ENCODE data around the gene TTYH1.

- TF ChIP-seq RAD51 (IDR thresholded peaks at IDR 0.05; ENCODE audit: borderline replicate concordance, low read depth), result no peak
- TF ChIP-seq CREB1 (IDR thresholded peaks at IDR 0.05), result no peak
- TF ChIP-seq CREB1 (CRISPR knock-in tag; IDR thresholded peaks at IDR 0.05), result no peak
- TF ChIP-seq MBD1 (CRISPR knock-in tag; IDR thresholded peaks at IDR 0.05), result no peak
- no peak for TF ChIP-seq TRIM25 (IDR thresholded peaks at IDR 0.05; ENCODE audit: borderline replicate concordance)
- TF ChIP-seq BMI1 (IDR thresholded peaks at IDR 0.05; ENCODE audit: low read length), result no peak
- no peak for TF ChIP-seq CTCF (IDR thresholded peaks at IDR 0.05 in 2 of 3, conservative IDR thresholded peaks at IDR 0.05 in 1 of 3; ENCODE audit: insufficient read depth in 2 of 3, low read depth in 1 of 3, low read length in 3 of 3)
- no peak for TF ChIP-seq NFYB (IDR thresholded peaks at IDR 0.05; ENCODE audit: extremely low read depth, insufficient read length)
Observed at GRCh38 chr19:54431255-54431838, 16.1 kb downstream of the TTYH1 start.

Data from K562 (cell line).